Liver (tissue), 9 donors: ENCODE results near the gene MIGA1. TPM values are rescaled to one million over a fixed set of nuclear protein-coding genes. Genes with fewer than 3 reads are reported as not detected.
"Not testable (repeated sequence)": the region's sequence is repeated elsewhere in the genome, so short reads cannot be mapped to it uniquely, and the experiment has no call there.

Experiments used
- DNase-seq: peaks from one replicate; pipeline ENCODE4 v3.0.0-alpha.2; 2017; ENCODE audit warnings: low spot score
- H3K27ac ChIP-seq, 2 donors: one replicate each; pipeline ENCODE4 v1.7.0; 2013; ENCODE audit warnings: inconsistent platforms in 2 of 2, low read length in 2 of 2, control low read depth in 1 of 2, low read depth in 1 of 2, mild to moderate bottlenecking in 1 of 2
- H3K27me3 ChIP-seq, 4 donors: one replicate each; pipeline versions ENCODE4 v1.6.1 to v1.7.0; 2013; ENCODE audit warnings: low read length in 3 of 4, inconsistent platforms in 1 of 4, mild to moderate bottlenecking in 1 of 4, moderate library complexity in 1 of 4; ENCODE audit not compliant: control insufficient read depth in 4 of 4, insufficient read depth in 4 of 4
- H3K36me3 ChIP-seq, 4 donors: one replicate each; pipeline versions ENCODE4 v1.6.1 to v1.7.0; 2013; ENCODE audit warnings: low read length in 3 of 4, mild to moderate bottlenecking in 3 of 4, low read depth in 1 of 4, moderate library complexity in 1 of 4; ENCODE audit not compliant: control insufficient read depth in 4 of 4, insufficient read depth in 3 of 4
- H3K4me1 ChIP-seq, 4 donors: one replicate each; pipeline versions ENCODE4 v1.6.1 to v1.7.0; 2013; ENCODE audit warnings: low read length in 3 of 4, mild to moderate bottlenecking in 3 of 4, moderate library complexity in 1 of 4; ENCODE audit not compliant: control insufficient read depth in 4 of 4, insufficient read depth in 4 of 4
- H3K4me3 ChIP-seq, 3 donors: one replicate each; pipeline versions ENCODE4 v1.6.1 to v1.7.0; 2013; ENCODE audit warnings: low read length in 3 of 3, control low read depth in 1 of 3, low read depth in 1 of 3, mild to moderate bottlenecking in 1 of 3
- H3K9ac ChIP-seq, 2 donors: one replicate each; pipeline ENCODE4 v1.7.0; 2013; ENCODE audit warnings: low read length in 2 of 2, mild to moderate bottlenecking in 2 of 2, moderate library complexity in 2 of 2, control low read depth in 1 of 2, low read depth in 1 of 2
- H3K9me3 ChIP-seq, 4 donors: one replicate each; pipeline versions ENCODE4 v1.6.1 to v1.7.0; 2013; ENCODE audit warnings: low read length in 3 of 4; ENCODE audit not compliant: control insufficient read depth in 4 of 4
- CTCF ChIP-seq: fragments of 150-350 bp; IDR thresholded peaks from 2 replicates; pipeline ENCODE4 v1.5.1; 2017; ENCODE audit warnings: improper control_type of control experiment, low read depth, low read length; ENCODE audit not compliant: missing input control
- EGR1 ChIP-seq, 2 donors: IDR thresholded peaks; 2 replicates each; pipeline ENCODE4 v1.6.1; 2016 to 2018; ENCODE audit warnings: antibody characterized with exemption in 2 of 2, low read depth in 2 of 2
- FOXA1 ChIP-seq: IDR thresholded peaks from 2 replicates; pipeline ENCODE4 v1.6.1; 2016; ENCODE audit warnings: antibody characterized with exemption
- FOXA2 ChIP-seq: IDR thresholded peaks from 2 replicates; pipeline ENCODE4 v1.6.1; 2016; ENCODE audit warnings: antibody characterized with exemption
- GABPA ChIP-seq, 2 donors: IDR thresholded peaks in 1 of 2; conservative IDR thresholded peaks in 1 of 2; 2 replicates each; pipeline ENCODE4 v1.6.1; 2016; ENCODE audit warnings: antibody characterized with exemption in 2 of 2, mild to moderate bottlenecking in 1 of 2, moderate library complexity in 1 of 2
- HNF4A ChIP-seq, 2 donors: conservative IDR thresholded peaks; 2 replicates each; pipeline ENCODE4 v1.6.1; 2016; ENCODE audit warnings: antibody characterized with exemption in 2 of 2, mild to moderate bottlenecking in 2 of 2
- HNF4G ChIP-seq: IDR thresholded peaks from 2 replicates; pipeline ENCODE4 v1.6.1; 2016; ENCODE audit warnings: antibody characterized with exemption
- JUND ChIP-seq, 2 donors: IDR thresholded peaks; 2 replicates each; pipeline ENCODE4 v1.6.1; 2016; ENCODE audit warnings: antibody characterized with exemption in 2 of 2
- MAX ChIP-seq: IDR thresholded peaks from 2 replicates; pipeline ENCODE4 v1.6.1; 2016; ENCODE audit warnings: antibody characterized with exemption
- NR2F2 ChIP-seq: IDR thresholded peaks from 2 replicates; pipeline ENCODE4 v1.6.1; 2016; ENCODE audit warnings: antibody characterized with exemption
- RAD21 ChIP-seq, 2 donors: IDR thresholded peaks; 2 replicates each; pipeline ENCODE4 v1.6.1; 2016; ENCODE audit warnings: antibody characterized with exemption in 2 of 2, mild to moderate bottlenecking in 2 of 2
- REST ChIP-seq: IDR thresholded peaks from 2 replicates; pipeline ENCODE4 v1.6.1; 2016; ENCODE audit warnings: antibody characterized with exemption, mild to moderate bottlenecking
- RXRA ChIP-seq, 2 donors: IDR thresholded peaks; 2 replicates each; pipeline ENCODE4 v1.6.1; 2017 to 2018; ENCODE audit warnings: antibody characterized with exemption in 2 of 2, mild to moderate bottlenecking in 1 of 2
- TAF1 ChIP-seq: conservative IDR thresholded peaks from 2 replicates; pipeline ENCODE4 v1.6.1; 2016; ENCODE audit warnings: antibody characterized with exemption, mild to moderate bottlenecking
- ZBTB33 ChIP-seq: IDR thresholded peaks from 2 replicates; pipeline ENCODE4 v1.6.1; 2016; ENCODE audit warnings: antibody characterized with exemption
- WGBS: extraction: QIAGEN DNeasy Blood & Tissue Kit; methylation state at CpG from one replicate; pipeline ENCODE4 v1.1.7; 2013; 5-methylcytosine and 5-hydroxymethylcytosine counted together
- polyA plus RNA-seq, 2 donors: library from polyadenylated mRNA; stranded (reverse) in 1 of 2; unstranded in 1 of 2; fragments of 200-250 nt in 1 of 2; fragments of >200 nt in 1 of 2; fragmentation: Nextera tagmentation in 1 of 2; extraction: Ambion mirVana in 1 of 2; gene quantifications; one replicate each; pipeline versions ENCODE4 v1.2.1 to v1.2.3, GENCODE V29; 2013 to 2015
- total RNA-seq, 2 donors: library from RNA; depleted of rRNA; stranded (reverse); fragments of >200 nt; gene quantifications; one replicate each; pipeline ENCODE4 v1.2.3, GENCODE V29; 2014
- donor health status: healthy.
- donor health status: healthy.
- donor health status: healthy.
- donor health status: healthy.
- donor health status: healthy.

Gene MIGA1
- total and polyA plus RNA-seq, 4 donors, result 3.5 to 8.0 (median 6.2) TPM

GRCh38 chr1:77781683-77782082, 2.2 kb downstream of the MIGA1 start (continued):
- TF ChIP-seq MAX (no peak), HNF4A (conservative IDR thresholded peaks at IDR 0.05) (no peak)

- no peak for DNase-seq
- Histone ChIP-seq H3K4me3 (no peak overlapping the region), H3K27me3 (no peaks in the 10 kb centered on the region), H3K27ac (no peak overlapping the region), H3K9me3 (no peaks in the 10 kb centered on the region), H3K9ac (no peak overlapping the region), H3K4me1 (peaks cover 0 to 11% (median 3%) of the 10 kb centered on the region in 4 donors), H3K36me3 (peaks cover 0 to 12% (median 6%) of the 10 kb centered on the region in 4 donors)
- TF ChIP-seq CTCF, result no peak
- WGBS, result 79% methylated on average over 2 of the region's 2 CpGs
Observed at GRCh38 chr1:77783141-77783540, 3.7 kb downstream of the MIGA1 start.

GRCh38 chr1:77786093-77786741, 6.8 kb downstream of the MIGA1 start:
- not testable (repeated sequence) for H3K4me1 ChIP-seq, DNase-seq, H3K4me3 ChIP-seq, H3K9me3 ChIP-seq, H3K9ac ChIP-seq, H3K27ac ChIP-seq, H3K27me3 ChIP-seq
- WGBS, result 98% methylated on average over 2 of the region's 2 CpGs
- peaks cover 3 to 16% (median 8%) of the 10 kb centered on the region in 4 donors for H3K36me3 ChIP-seq

GRCh38 chr1:77794550-77794949, 15.1 kb downstream of the MIGA1 start:
- H3K4me3 ChIP-seq, result no peak overlapping the region
- no peak overlapping the region for H3K27ac ChIP-seq
- H3K36me3 ChIP-seq, result peaks cover 0 to 6% (median 3%) of the 10 kb centered on the region in 4 donors
- H3K9ac ChIP-seq, result no peak overlapping the region
- no peak for DNase-seq
- 98% methylated on average over 3 of the region's 3 CpGs for whole genome bisulfite sequencing
- H3K9me3 ChIP-seq, result no peaks in the 10 kb centered on the region
- no peaks in the 10 kb centered on the region for H3K4me1 ChIP-seq
- no peaks in the 10 kb centered on the region for H3K27me3 ChIP-seq
- TF ChIP-seq NR2F2 (no peak), EGR1 (IDR thresholded peaks at IDR 0.05; ENCODE audit: low read depth in 2 of 2) (no peak), CTCF (no peak), MAX (no peak), HNF4G (no peak), FOXA1 (no peak), FOXA2 (no peak), JUND (IDR thresholded peaks at IDR 0.05) (no peak), HNF4A (conservative IDR thresholded peaks at IDR 0.05) (no peak), ZBTB33 (no peak), TAF1 (no peak), REST (no peak), RXRA (IDR thresholded peaks at IDR 0.05) (no peak), GABPA (IDR thresholded peaks at IDR 0.05 in 1 of 2, conservative IDR thresholded peaks at IDR 0.05 in 1 of 2) (no peak), RAD21 (IDR thresholded peaks at IDR 0.05) (no peak)
